Stimulated activated memory B cell treated with anti-CD40 and anti-IgM and Interleukin-4, amounts not matched to agents 10 μg/mL and 1 μg/mL and 100 μg/mL, for 72 hours (primary cell): ENCODE data around the gene SLIT2.

ENCODE experiments used
- ATAC-seq: fragments of 150-1000 bp; cut with Tn5 transposase; 2 replicates; pipeline ENCODE4 v1.10.0; 2021
- H3K27ac Mint-ChIP-seq: one replicate; pipeline ENCODE4 v1.8.0; 2022; ENCODE audit warnings: mild to moderate bottlenecking, mixed read lengths
- H3K27me3 Mint-ChIP-seq: one replicate; pipeline ENCODE4 v1.8.0; 2022; ENCODE audit warnings: mixed read lengths
- H3K36me3 Mint-ChIP-seq: one replicate; pipeline ENCODE4 v1.8.0; 2022; ENCODE audit warnings: mixed read lengths
- H3K4me1 Mint-ChIP-seq: one replicate; pipeline ENCODE4 v1.8.0; 2022; ENCODE audit warnings: mixed read lengths
- H3K4me3 Mint-ChIP-seq: one replicate; pipeline ENCODE4 v1.8.0; 2022; ENCODE audit warnings: mild to moderate bottlenecking, moderate library complexity, mixed read lengths
- H3K9me3 Mint-ChIP-seq: one replicate; pipeline ENCODE4 v1.8.0; 2022; ENCODE audit warnings: mixed read lengths

Gene SLIT2

DNA sequence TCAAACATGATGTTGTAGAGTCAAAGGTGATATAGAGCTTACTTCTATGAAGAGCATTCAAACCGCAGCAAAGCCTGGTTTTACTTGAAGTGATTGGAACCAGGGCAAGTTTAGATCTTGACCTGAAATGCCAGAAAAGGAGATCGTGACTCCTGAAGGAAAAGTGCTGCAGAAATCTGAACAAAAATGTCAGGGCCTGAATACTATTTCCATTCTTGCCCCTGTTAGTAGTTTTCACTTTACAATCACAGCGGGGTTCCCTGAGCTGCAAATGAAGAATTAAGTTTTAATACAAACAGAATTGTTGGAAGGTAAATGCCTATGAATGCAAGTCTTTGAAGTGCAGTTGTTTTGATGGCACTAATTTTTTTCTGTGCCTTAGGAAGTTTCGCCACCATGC, 4.1 kb downstream of the SLIT2 start:
- H3K36me3 Mint-ChIP-seq: no peaks in the 10 kb centered on the region
- H3K4me1 Mint-ChIP-seq: peaks cover 38% of the 10 kb centered on the region
- peaks cover 46% of the 10 kb centered on the region for H3K27me3 Mint-ChIP-seq
- no peak overlapping the region for H3K27ac Mint-ChIP-seq
- no peak overlapping the region for H3K4me3 Mint-ChIP-seq
- ATAC-seq: no peak
- H3K9me3 Mint-ChIP-seq: no peaks in the 10 kb centered on the region

DNA sequence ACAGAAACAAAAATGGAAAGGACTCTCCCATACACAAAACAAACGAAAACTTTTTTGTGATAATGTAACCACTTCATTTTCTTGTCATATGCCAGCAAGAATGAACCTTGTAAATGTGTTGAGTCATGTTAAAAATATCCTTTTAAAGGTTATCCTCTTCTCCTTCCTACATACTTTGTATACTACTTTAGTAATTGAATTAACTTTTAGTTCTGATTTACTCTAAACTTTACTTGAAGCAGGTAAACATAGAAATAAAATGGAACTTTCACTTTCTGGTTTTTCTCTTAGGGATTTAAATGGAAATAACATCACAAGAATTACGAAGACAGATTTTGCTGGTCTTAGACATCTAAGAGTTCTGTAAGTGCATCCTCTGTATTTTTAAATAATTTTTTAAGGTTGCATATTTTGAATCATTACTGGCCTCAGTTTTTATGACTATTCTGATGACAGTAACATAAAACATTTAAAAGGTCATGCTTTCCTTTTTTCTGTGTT, 4.7 kb downstream of the SLIT2 start:
- Mint-ChIP-seq H3K27me3 (peaks cover 44% of the 10 kb centered on the region), H3K27ac (no peak overlapping the region), H3K9me3 (no peaks in the 10 kb centered on the region), H3K4me1 (peaks cover 34% of the 10 kb centered on the region), H3K36me3 (no peaks in the 10 kb centered on the region), H3K4me3 (no peak overlapping the region)
- ATAC-seq: no peak

DNA sequence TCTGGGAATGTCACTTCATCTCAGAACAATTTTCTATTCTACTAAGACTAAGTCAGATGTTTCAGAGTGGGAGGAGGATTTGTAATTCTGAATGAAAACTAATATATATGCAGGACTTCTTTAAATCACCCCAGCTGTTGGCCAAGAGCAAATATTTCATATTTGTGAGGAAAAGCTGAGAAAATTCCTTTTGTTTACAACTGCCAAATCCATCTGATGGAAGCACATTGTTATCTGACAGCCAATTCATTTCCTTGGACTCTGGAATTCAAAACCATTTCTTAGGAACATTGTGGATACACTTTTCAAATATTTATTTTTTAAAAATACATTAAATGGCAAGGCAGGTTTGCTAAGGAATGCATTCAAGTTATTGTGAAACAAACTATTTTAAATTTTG, 8.0 kb downstream of the SLIT2 start:
- H3K27me3 Mint-ChIP-seq: peaks cover 18% of the 10 kb centered on the region
- H3K4me1 Mint-ChIP-seq: peaks cover 8% of the 10 kb centered on the region
- ATAC-seq: no peak

DNA sequence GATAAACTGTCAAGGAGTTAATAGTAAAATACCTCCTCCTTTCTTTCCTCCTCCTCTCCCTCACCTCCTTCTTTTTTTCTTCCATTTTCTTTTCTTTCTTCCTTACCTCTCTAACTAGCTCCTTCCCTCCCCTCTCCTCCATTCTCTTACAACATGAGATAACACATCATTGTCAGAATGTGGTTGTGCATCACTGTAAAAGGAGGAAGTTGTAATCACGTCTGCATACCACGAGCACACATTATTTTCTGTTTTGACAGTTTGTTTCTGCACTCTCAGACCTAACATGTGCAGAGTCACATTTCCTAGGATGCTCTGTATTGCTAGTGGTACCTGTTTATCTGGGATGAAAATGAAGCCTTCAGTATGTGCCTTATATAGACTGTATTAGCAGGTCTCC, 9.1 kb downstream of the SLIT2 start:
- no peak overlapping the region for H3K27ac Mint-ChIP-seq
- ATAC-seq: no peak
- no peaks in the 10 kb centered on the region for H3K36me3 Mint-ChIP-seq
- no peaks in the 10 kb centered on the region for H3K4me1 Mint-ChIP-seq
- H3K4me3 Mint-ChIP-seq: no peak overlapping the region
- H3K9me3 Mint-ChIP-seq: no peaks in the 10 kb centered on the region
- peaks cover 8% of the 10 kb centered on the region for H3K27me3 Mint-ChIP-seq

More for the DNA sequence above, 8.0 kb downstream of the SLIT2 start:
- Mint-ChIP-seq H3K9me3 (no peaks in the 10 kb centered on the region), H3K4me3 (no peak overlapping the region), H3K36me3 (no peaks in the 10 kb centered on the region), H3K27ac (no peak overlapping the region)

DNA sequence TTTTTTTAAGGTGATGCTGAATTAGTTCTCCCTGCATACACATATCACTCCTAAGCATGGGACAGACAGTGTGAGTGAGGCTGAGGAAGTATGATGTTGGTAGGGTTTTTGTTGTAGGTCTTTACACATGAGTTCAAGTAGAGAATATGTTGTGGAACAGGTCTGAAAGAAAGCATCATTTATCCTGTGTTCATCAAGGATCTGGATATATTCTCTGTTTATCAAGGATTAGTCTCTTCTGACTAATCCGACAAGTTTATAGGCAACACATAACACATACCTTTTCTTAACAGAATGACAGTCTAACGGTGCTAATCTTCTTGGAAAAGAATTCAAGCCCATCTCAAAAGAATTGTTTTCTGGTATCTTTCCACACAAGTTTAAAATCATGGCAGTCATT, 10.5 kb downstream of the SLIT2 start:
- ATAC-seq: no peak
- Mint-ChIP-seq H3K27ac (no peak overlapping the region), H3K4me3 (no peak overlapping the region), H3K4me1 (no peaks in the 10 kb centered on the region), H3K27me3 (peaks cover 8% of the 10 kb centered on the region), H3K9me3 (no peaks in the 10 kb centered on the region), H3K36me3 (no peaks in the 10 kb centered on the region)

DNA sequence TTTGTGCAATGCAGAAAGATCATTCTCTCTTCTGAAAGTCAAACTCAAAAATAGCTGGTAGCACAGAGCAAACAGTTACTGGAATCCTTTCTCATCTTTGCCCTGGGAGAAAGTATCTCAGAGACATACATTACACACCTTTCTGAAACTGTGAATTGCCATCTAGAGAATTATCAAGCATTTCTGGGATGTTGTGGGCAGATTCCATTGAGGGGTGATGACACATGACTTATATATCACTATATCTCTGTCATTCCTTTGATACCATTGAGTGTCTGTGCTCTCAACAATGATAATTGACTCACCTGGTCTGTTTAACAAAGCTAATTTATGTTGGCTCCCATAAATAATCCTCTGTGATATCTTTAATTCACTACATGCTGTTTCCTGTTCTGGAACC, 13.0 kb downstream of the SLIT2 start:
- no peaks in the 10 kb centered on the region for H3K4me1 Mint-ChIP-seq
- no peak overlapping the region for H3K4me3 Mint-ChIP-seq
- H3K9me3 Mint-ChIP-seq: no peaks in the 10 kb centered on the region
- no peak overlapping the region for H3K27ac Mint-ChIP-seq
- no peak for ATAC-seq
- H3K36me3 Mint-ChIP-seq: no peaks in the 10 kb centered on the region
- H3K27me3 Mint-ChIP-seq: peaks cover 8% of the 10 kb centered on the region

DNA sequence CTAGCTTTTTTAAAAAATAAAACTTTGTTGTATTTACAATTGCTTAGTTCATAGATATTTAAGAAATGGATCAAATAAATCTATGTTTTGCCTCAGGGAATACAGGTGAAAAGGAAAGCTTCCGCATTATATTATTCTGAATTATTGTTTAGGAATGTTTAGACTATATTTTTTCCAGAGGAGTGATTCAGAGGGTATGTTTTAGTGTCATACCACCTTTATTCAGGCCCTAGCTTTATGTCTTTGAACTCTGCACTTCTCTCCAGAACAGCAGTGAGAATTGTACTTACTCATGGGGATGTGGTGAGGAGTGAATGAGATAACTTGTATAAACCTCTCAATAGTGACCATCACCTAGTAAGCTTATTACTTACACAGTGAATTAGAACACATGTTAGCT, 14.0 kb downstream of the SLIT2 start:
- Mint-ChIP-seq H3K27ac (no peak overlapping the region), H3K4me3 (no peak overlapping the region), H3K36me3 (no peaks in the 10 kb centered on the region), H3K4me1 (no peaks in the 10 kb centered on the region), H3K27me3 (peaks cover 5% of the 10 kb centered on the region), H3K9me3 (no peaks in the 10 kb centered on the region)
- no peak for ATAC-seq

DNA sequence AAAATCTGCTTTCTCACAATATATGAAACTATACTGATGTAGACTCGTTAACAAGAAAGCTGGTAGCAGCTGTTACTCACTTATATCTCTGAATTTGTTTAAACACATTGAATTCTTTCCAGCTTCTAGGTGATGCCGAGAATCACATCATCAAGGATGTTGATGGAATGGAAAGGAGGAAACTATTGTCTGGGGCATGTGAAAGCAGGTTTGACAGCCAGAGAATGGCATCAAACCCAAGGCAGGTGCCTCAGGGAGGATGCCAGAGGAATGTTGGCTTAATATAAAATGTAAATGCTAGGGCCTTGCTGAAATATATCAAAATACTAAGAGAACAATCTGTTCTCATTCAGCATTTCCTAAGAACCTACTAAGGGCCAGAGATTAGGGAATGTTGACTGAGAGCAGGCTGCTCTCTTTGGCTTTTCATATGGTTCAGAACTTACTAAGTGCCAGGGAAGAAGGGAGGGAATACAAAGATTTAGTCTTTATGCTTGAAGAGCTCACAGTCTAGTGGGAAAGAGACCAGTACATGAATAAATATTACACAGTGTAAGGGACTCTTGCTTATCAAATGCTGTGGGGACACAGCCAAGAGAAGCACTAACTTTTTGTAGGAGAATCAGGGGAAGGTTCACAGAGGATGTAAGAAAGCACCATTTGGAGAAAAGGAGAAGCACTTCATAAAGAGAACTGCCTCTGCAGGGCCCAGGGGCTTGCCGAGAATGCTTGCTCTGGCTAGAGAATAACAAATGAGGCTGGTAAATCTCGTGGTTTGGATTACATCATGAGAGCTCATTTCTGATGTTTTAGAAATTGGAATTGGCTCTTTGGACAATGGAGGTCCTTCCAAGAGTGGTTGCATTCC, 14.7 kb downstream of the SLIT2 start:
- Mint-ChIP-seq H3K27ac (no peak overlapping the region), H3K36me3 (no peaks in the 10 kb centered on the region), H3K27me3 (no peaks in the 10 kb centered on the region), H3K4me1 (no peaks in the 10 kb centered on the region), H3K4me3 (no peak overlapping the region), H3K9me3 (no peaks in the 10 kb centered on the region)
- no peak for ATAC-seq

DNA sequence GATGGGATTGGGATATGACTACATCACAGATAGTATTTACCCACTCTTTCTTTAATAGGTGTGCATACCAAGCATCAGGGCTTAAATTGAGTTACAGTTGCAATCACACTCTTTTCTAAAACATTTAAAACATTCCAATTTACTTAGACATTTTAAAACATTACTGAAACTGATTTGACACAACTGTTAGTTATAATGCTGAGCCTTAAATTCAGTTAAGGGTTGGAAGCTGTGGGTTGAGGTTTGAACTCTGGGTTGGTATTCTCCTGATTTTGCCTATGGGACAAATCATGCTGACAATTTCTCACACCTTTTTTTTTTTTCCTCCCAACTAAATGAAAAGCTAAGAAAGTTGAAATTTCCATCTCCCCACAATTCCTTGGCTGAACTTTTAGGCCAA, 16.3 kb downstream of the SLIT2 start:
- Mint-ChIP-seq H3K27ac (no peak overlapping the region), H3K27me3 (no peaks in the 10 kb centered on the region), H3K36me3 (no peaks in the 10 kb centered on the region), H3K9me3 (no peaks in the 10 kb centered on the region), H3K4me1 (no peaks in the 10 kb centered on the region), H3K4me3 (no peak overlapping the region)
- ATAC-seq: no peak

DNA sequence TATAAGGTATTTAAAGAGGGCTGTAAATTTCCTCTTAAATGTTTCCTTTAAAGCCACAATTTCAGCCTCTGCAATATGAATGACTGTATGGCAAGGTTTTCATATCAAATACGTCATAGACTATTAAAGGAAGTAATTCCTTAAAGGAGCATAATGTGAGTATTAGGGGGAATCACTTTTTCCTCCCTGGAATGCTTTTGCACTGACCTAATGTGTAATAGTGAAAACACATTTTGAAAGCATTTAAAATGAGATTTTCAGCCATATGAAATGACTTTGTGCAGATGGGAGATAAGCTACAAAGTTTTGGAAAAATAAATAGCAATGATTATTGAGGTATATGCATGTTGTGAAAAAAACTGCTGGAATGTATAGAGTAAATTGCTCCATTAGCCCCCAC, 17.6 kb downstream of the SLIT2 start:
- no peak for ATAC-seq
- no peak overlapping the region for H3K27ac Mint-ChIP-seq
- H3K4me3 Mint-ChIP-seq: no peak overlapping the region
- no peaks in the 10 kb centered on the region for H3K9me3 Mint-ChIP-seq
- H3K4me1 Mint-ChIP-seq: no peaks in the 10 kb centered on the region
- H3K36me3 Mint-ChIP-seq: no peaks in the 10 kb centered on the region
- H3K27me3 Mint-ChIP-seq: no peaks in the 10 kb centered on the region

DNA sequence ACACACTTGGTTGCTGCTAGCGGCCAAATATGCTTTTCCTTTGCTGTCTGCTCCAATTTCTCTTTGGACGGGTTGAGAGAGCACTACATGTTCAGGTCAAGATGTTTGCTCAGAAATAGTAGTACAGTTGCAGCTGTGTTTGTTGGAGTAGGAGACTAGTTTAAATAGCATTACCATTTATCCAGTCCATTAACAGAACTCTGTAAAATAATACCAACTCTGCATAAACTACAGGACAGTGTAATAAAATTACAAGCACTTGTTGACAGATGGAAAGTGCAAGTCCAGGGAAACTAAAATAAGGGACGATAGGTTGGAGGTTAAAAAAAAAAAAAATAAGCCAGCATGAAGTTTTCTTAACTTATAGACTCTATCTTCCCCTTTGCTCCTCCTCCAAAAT, 20.2 kb downstream of the SLIT2 start:
- Mint-ChIP-seq H3K27ac (no peak overlapping the region), H3K36me3 (no peaks in the 10 kb centered on the region), H3K9me3 (no peaks in the 10 kb centered on the region), H3K4me3 (no peak overlapping the region), H3K27me3 (no peaks in the 10 kb centered on the region), H3K4me1 (no peaks in the 10 kb centered on the region)
- no peak for ATAC-seq

DNA sequence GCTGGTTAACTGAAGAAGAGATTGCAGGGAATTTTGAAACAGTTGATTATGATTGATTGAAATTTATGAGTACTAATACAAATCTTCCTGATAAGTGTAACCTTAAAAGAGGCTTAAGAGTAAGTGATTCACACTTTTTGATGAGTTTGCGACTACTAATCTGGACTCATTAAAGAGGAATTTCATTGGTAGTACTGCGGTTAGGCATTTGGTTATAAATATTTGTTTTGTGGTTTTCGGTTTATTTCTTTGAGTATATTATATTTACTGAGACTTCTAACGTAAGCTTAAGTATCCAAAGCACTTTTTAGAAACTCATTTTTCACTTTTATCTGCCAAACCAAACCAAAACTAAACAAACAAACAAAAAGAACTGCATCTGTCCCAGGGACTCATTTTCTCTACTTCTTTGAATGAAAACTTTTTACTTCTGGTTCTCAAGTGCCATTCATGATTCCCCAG, 20.7 kb downstream of the SLIT2 start:
- Mint-ChIP-seq H3K4me1 (no peaks in the 10 kb centered on the region), H3K27ac (no peak overlapping the region), H3K27me3 (no peaks in the 10 kb centered on the region), H3K9me3 (no peaks in the 10 kb centered on the region), H3K4me3 (no peak overlapping the region), H3K36me3 (no peaks in the 10 kb centered on the region)
- ATAC-seq: no peak

DNA sequence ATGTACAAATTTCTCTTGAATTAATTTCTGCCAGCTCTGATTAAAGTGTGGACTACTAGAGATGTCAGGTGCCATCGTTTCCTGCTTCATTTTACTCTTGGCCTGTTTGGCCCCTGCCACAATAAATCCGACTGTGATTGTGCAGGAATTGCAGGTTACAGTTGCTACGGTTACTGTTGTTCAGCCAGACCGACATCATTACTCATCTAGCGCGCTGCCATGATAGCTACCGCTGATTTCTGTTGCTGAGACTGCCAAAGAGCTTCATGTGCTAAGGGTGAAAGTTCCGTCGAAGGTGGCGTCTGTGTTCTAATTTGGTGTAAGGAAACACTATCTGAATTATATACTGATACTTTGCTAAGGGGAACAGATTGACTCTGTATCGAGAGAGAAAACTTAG, 22.1 kb downstream of the SLIT2 start:
- no peaks in the 10 kb centered on the region for H3K9me3 Mint-ChIP-seq
- no peak for ATAC-seq
- no peaks in the 10 kb centered on the region for H3K36me3 Mint-ChIP-seq
- no peak overlapping the region for H3K4me3 Mint-ChIP-seq
- H3K27me3 Mint-ChIP-seq: no peaks in the 10 kb centered on the region
- no peak overlapping the region for H3K27ac Mint-ChIP-seq
- no peaks in the 10 kb centered on the region for H3K4me1 Mint-ChIP-seq

DNA sequence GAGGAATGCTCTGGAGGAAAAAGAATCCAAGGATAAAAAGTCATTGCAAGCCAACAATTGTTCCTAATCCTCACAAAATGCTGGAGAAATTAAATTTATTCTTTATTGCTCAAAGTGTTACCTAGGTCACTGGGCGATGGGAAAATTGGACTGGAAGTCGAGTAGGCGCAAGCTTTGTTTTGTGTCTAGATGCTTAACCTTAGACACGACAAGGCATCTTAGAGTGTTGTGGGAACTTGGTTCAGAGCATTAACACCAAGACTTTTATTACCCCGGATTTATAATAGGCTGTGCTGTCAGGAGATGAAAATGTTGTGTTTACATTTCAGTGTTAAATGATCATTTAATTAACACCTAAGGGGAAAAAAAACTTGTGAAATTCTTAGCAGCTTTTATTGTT, 25.1 kb downstream of the SLIT2 start:
- Mint-ChIP-seq H3K9me3 (no peaks in the 10 kb centered on the region), H3K36me3 (no peaks in the 10 kb centered on the region), H3K27me3 (no peaks in the 10 kb centered on the region), H3K4me1 (no peaks in the 10 kb centered on the region), H3K4me3 (no peak overlapping the region), H3K27ac (no peak overlapping the region)
- ATAC-seq: no peak

DNA sequence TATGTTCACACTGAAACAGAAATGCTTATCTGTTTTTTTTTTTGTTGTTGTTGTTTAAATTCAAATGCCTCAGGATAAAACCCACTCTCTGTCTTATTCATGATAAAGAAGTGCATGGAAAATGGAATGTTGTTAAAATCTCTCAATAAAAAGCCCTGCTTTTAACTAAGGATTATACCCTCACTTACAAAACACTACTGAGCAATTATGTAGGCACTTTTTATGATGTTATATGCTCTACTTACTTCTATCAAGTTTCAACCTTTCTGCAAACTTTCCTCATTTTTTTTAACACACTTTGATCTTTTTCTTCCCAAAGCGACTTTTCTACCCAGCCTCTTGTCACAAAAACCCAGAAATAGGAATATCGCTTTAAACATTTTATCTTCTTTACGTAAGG, 26.5 kb downstream of the SLIT2 start:
- Mint-ChIP-seq H3K27ac (no peak overlapping the region), H3K4me1 (no peaks in the 10 kb centered on the region), H3K36me3 (no peaks in the 10 kb centered on the region), H3K4me3 (no peak overlapping the region), H3K27me3 (no peaks in the 10 kb centered on the region), H3K9me3 (no peaks in the 10 kb centered on the region)
- no peak for ATAC-seq

DNA sequence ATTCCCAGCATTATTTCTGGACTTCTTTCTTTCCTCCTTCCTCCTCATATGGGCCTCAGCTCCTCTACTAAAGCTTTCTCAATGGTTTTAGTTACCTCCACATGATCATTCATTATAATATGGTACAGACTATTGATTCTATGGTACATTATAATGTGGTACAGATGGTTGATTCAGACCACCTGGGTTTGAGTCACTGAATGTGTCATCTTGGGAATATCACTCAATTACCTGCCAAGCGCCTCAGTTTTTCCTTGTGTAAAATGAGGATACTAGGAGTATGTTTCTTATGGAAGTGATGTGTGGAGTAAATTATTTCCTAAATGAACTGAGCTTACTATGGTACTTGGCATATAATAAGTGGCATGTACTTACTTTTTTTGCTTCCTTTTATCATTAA, 27.7 kb downstream of the SLIT2 start:
- H3K27me3 Mint-ChIP-seq: no peaks in the 10 kb centered on the region
- no peaks in the 10 kb centered on the region for H3K36me3 Mint-ChIP-seq
- H3K4me1 Mint-ChIP-seq: no peaks in the 10 kb centered on the region
- no peak for ATAC-seq
- no peak overlapping the region for H3K27ac Mint-ChIP-seq
- H3K4me3 Mint-ChIP-seq: no peak overlapping the region
- H3K9me3 Mint-ChIP-seq: no peaks in the 10 kb centered on the region
